SU-DHL-6 (cell line): ENCODE measurements around the gene RUSC2.

Source experiments
- H2AFZ ChIP-seq: fragments of 200-600 bp; sonication (generic); 2 replicates; pipeline ENCODE4 v1.6.1; 2014; ENCODE audit warnings: low read depth, mild to moderate bottlenecking, moderate library complexity, mixed read lengths, antibody characterized with exemption, low read length; ENCODE audit not compliant: severe bottlenecking
- H3F3A ChIP-seq: fragments of 200-600 bp; shearing (Covaris generic); 2 replicates; pipeline ENCODE4 v1.6.0; 2016; ENCODE audit warnings: antibody characterized with exemption, mild to moderate bottlenecking; ENCODE audit not compliant: insufficient read depth
- H3K27ac ChIP-seq: fragments of 200-600 bp; sonication (generic); 2 replicates; pipeline ENCODE4 v1.5.1; 2016; ENCODE audit warnings: low read depth, mild to moderate bottlenecking, low read length, moderate library complexity, mixed read lengths
- H3K27me3 ChIP-seq: fragments of 200-600 bp; sonication (generic), shearing (Covaris generic); 2 replicates; pipeline ENCODE4 v1.6.0; 2014; ENCODE audit warnings: mild to moderate bottlenecking, low read length
- H3K36me3 ChIP-seq: fragments of 200-600 bp; sonication (generic); 2 replicates; pipeline ENCODE4 v1.6.1; 2014; ENCODE audit warnings: mild to moderate bottlenecking, low read length, mixed read lengths
- H3K4me2 ChIP-seq: fragments of 300-600, 200-600 bp; shearing (Covaris generic), sonication (generic); 2 replicates; pipeline ENCODE4 v1.6.0; 2014; ENCODE audit warnings: low read length, low read depth, mild to moderate bottlenecking; ENCODE audit not compliant: poor library complexity, severe bottlenecking
- H3K4me3 ChIP-seq: fragments of 200-600 bp; sonication (generic); 2 replicates; pipeline ENCODE4 v1.5.1; 2014; ENCODE audit warnings: antibody characterized with exemption, low read length, mild to moderate bottlenecking, mixed read lengths; ENCODE audit not compliant: insufficient read depth, poor library complexity, severe bottlenecking
- H3K79me2 ChIP-seq: fragments of 200-600 bp; sonication (generic); 2 replicates; pipeline ENCODE4 v1.6.1; 2014; ENCODE audit warnings: mild to moderate bottlenecking, low read length, moderate library complexity; ENCODE audit not compliant: insufficient read depth
- H3K9ac ChIP-seq: fragments of 200-600 bp; sonication (generic); 2 replicates; pipeline ENCODE4 v1.7.0; 2014; ENCODE audit warnings: mild to moderate bottlenecking, low read length
- H3K9me2 ChIP-seq: fragments of 200-600 bp; sonication (generic); replicated peaks from 2 replicates; pipeline ENCODE4 v1.6.1; 2014; ENCODE audit warnings: low read length; ENCODE audit not compliant: insufficient read depth
- H3K9me3 ChIP-seq: fragments of 200-600 bp; sonication (generic); 2 replicates; pipeline ENCODE4 v1.6.1; 2014; ENCODE audit warnings: low read length, mixed read lengths; ENCODE audit not compliant: insufficient read depth
- H4K20me1 ChIP-seq: fragments of 200-600 bp; sonication (generic); 2 replicates; pipeline ENCODE4 v1.6.1; 2014; ENCODE audit warnings: low read depth, mild to moderate bottlenecking, antibody characterized with exemption, low read length, moderate library complexity, mixed read lengths
- EZH2phosphoT487 ChIP-seq: fragments of 200-600 bp; sonication (generic), shearing (Covaris generic); conservative IDR thresholded peaks from 2 replicates; pipeline ENCODE4 v1.6.1; 2018; ENCODE audit warnings: mild to moderate bottlenecking, antibody characterized with exemption, low read length, moderate library complexity, mixed read lengths
- TF ChIP-seq, protein P1 (sequence below): fragments of 200-600 bp; sonication (generic); IDR thresholded peaks from one replicate; pipeline ENCODE4 v1.5.1; 2017; ENCODE audit warnings: antibody characterized with exemption, mild to moderate bottlenecking, low read length, moderate library complexity; ENCODE audit not compliant: insufficient read depth, poor library complexity, severe bottlenecking

Gene RUSC2

GRCh38 chr9:35537913-35538312 is 48.0 kb downstream of the RUSC2 start:
- H3K27me3 ChIP-seq: no peaks in the 10 kb centered on the region
- no peaks in the 10 kb centered on the region for H4K20me1 ChIP-seq
- H3K36me3 ChIP-seq: no peaks in the 10 kb centered on the region
- no peak overlapping the region for H3K4me2 ChIP-seq
- no peak overlapping the region for H3K27ac ChIP-seq
- no peak overlapping the region for H3K4me3 ChIP-seq
- H3K9ac ChIP-seq: no peak overlapping the region
- no peak overlapping the region for H2AFZ ChIP-seq
- no peaks in the 10 kb centered on the region for H3K9me3 ChIP-seq
- TF ChIP-seq EZH2phosphoT487: no peak
- TF ChIP-seq, protein P1, sequence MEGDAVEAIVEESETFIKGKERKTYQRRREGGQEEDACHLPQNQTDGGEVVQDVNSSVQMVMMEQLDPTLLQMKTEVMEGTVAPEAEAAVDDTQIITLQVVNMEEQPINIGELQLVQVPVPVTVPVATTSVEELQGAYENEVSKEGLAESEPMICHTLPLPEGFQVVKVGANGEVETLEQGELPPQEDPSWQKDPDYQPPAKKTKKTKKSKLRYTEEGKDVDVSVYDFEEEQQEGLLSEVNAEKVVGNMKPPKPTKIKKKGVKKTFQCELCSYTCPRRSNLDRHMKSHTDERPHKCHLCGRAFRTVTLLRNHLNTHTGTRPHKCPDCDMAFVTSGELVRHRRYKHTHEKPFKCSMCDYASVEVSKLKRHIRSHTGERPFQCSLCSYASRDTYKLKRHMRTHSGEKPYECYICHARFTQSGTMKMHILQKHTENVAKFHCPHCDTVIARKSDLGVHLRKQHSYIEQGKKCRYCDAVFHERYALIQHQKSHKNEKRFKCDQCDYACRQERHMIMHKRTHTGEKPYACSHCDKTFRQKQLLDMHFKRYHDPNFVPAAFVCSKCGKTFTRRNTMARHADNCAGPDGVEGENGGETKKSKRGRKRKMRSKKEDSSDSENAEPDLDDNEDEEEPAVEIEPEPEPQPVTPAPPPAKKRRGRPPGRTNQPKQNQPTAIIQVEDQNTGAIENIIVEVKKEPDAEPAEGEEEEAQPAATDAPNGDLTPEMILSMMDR: no peak
- no peaks in the 10 kb centered on the region for H3F3A ChIP-seq
- H3K9me2 ChIP-seq: no peaks in the 10 kb centered on the region
- no peaks in the 10 kb centered on the region for H3K79me2 ChIP-seq

GRCh38 chr9:35538361-35539234 is 48.7 kb downstream of the RUSC2 start:
- Histone ChIP-seq H3K9me2 (no peaks in the 10 kb centered on the region), H3K27me3 (no peaks in the 10 kb centered on the region), H3K79me2 (no peaks in the 10 kb centered on the region), H4K20me1 (no peaks in the 10 kb centered on the region), H3K4me2 (no peak overlapping the region), H2AFZ (no peak overlapping the region), H3K9me3 (no peaks in the 10 kb centered on the region), H3K27ac (no peak overlapping the region), H3K36me3 (no peaks in the 10 kb centered on the region), H3F3A (no peaks in the 10 kb centered on the region), H3K9ac (no peak overlapping the region), H3K4me3 (no peak overlapping the region)
- no peak for TF ChIP-seq EZH2phosphoT487
- TF ChIP-seq, protein P1: no peak
